Activated naive CD8-positive, alpha-beta T cell treated with anti-CD3 and anti-CD28 coated beads, Interleukin-2, amount 10 ng/mL, durations not matched to agents 7 days and 5 days (primary cell): ENCODE results near the gene ANO9. TPM values are rescaled to one million over a fixed set of nuclear protein-coding genes. Genes with fewer than 3 reads are reported as not detected.
"Not testable (repeated sequence)": the region's sequence is repeated elsewhere in the genome, so short reads cannot be mapped to it uniquely, and the experiment has no call there.

Source experiments
- ATAC-seq: fragments of 150-1000 bp; cut with Tn5 transposase; one replicate; pipeline ENCODE4 v1.10.0; 2021; ENCODE audit warnings: low read depth, moderate library complexity
- POLR2A ChIA-PET: fragments of 350-600 bp; sonication (Branson Sonifier 250); formaldehyde crosslinking; loops from one replicate; lab custom pipeline; 2021; ENCODE audit warnings: antibody characterized with exemption; lab: Charles Lee
- DNase-seq: peaks from one replicate; pipeline ENCODE4 v3.0.0; 2021
- H3K27ac Mint-ChIP-seq: one replicate; pipeline ENCODE4 v1.8.0; 2022; ENCODE audit warnings: mild to moderate bottlenecking, mixed read lengths
- H3K27me3 Mint-ChIP-seq: one replicate; pipeline ENCODE4 v1.8.0; 2022; ENCODE audit warnings: mild to moderate bottlenecking, moderate library complexity, mixed read lengths
- H3K36me3 Mint-ChIP-seq: one replicate; pipeline ENCODE4 v1.8.0; 2021; ENCODE audit warnings: mild to moderate bottlenecking, mixed read lengths
- H3K4me1 Mint-ChIP-seq: one replicate; pipeline ENCODE4 v1.8.0; 2021; ENCODE audit warnings: mixed read lengths
- H3K4me3 Mint-ChIP-seq: one replicate; pipeline ENCODE4 v1.8.0; 2022; ENCODE audit warnings: mild to moderate bottlenecking, moderate library complexity, mixed read lengths
- H3K9me3 Mint-ChIP-seq: one replicate; pipeline ENCODE4 v1.8.0; 2021; ENCODE audit warnings: mixed read lengths
- total RNA-seq, 2 experiments: library from RNA; stranded (reverse); gene quantifications; one replicate each; pipeline ENCODE4 v1.2.3, GENCODE V29; 2021

ANO9 gene
- total RNA-seq, 2 experiments from 2014 or later, result 115 to 122 TPM

- no peak for DNase-seq
- H3K9me3 Mint-ChIP-seq, result no peaks in the 10 kb centered on the region
- no peak overlapping the region for H3K4me3 Mint-ChIP-seq
- ATAC-seq, result no peak
- H3K27me3 Mint-ChIP-seq, result no peaks in the 10 kb centered on the region
- POLR2A ChIA-PET, result no interaction called here
- H3K27ac Mint-ChIP-seq, result no peak overlapping the region
- no peaks in the 10 kb centered on the region for H3K36me3 Mint-ChIP-seq
- no peaks in the 10 kb centered on the region for H3K4me1 Mint-ChIP-seq
Observed at GRCh38 chr11:476416-476815, 34.6 kb upstream of the ANO9 start.

- H3K4me3 Mint-ChIP-seq, result no peak overlapping the region
- H3K4me1 Mint-ChIP-seq, result no peaks in the 10 kb centered on the region
- H3K36me3 Mint-ChIP-seq, result no peaks in the 10 kb centered on the region
- POLR2A ChIA-PET, result no interaction called here
- DNase-seq (no peak), ATAC-seq (no peak)
- no peaks in the 10 kb centered on the region for H3K27me3 Mint-ChIP-seq
- H3K27ac Mint-ChIP-seq, result no peak overlapping the region
- no peaks in the 10 kb centered on the region for H3K9me3 Mint-ChIP-seq
Observed at GRCh38 chr11:475941-476340, 34.1 kb upstream of the ANO9 start.

GRCh38 chr11:474914-475506 is 33.2 kb upstream of the ANO9 start:
- Mint-ChIP-seq H3K27ac (no peak overlapping the region), H3K9me3 (no peaks in the 10 kb centered on the region), H3K4me1 (peaks cover 1% of the 10 kb centered on the region), H3K36me3 (no peaks in the 10 kb centered on the region), H3K27me3 (no peaks in the 10 kb centered on the region), H3K4me3 (no peak overlapping the region)
- POLR2A ChIA-PET, result no interaction called here
- ATAC-seq (no peak), DNase-seq (no peak)

- Mint-ChIP-seq H3K27ac (no peak overlapping the region), H3K9me3 (no peaks in the 10 kb centered on the region), H3K4me3 (no peak overlapping the region), H3K4me1 (peaks cover 1% of the 10 kb centered on the region), H3K27me3 (no peaks in the 10 kb centered on the region), H3K36me3 (no peaks in the 10 kb centered on the region)
- no peak for ATAC-seq
- POLR2A ChIA-PET, result no interaction called here
- no peak for DNase-seq
Observed at GRCh38 chr11:473962-474785, 32.4 kb upstream of the ANO9 start.

GRCh38 chr11:473415-473814 is 31.6 kb upstream of the ANO9 start:
- DNase-seq (no peak), ATAC-seq (no peak)
- Mint-ChIP-seq H3K27ac (no peak overlapping the region), H3K4me3 (no peak overlapping the region), H3K27me3 (no peaks in the 10 kb centered on the region), H3K36me3 (no peaks in the 10 kb centered on the region), H3K4me1 (peaks cover 1% of the 10 kb centered on the region), H3K9me3 (no peaks in the 10 kb centered on the region)
- POLR2A ChIA-PET, result no interaction called here

GRCh38 chr11:472816-473215 is 31.0 kb upstream of the ANO9 start:
- H3K9me3 Mint-ChIP-seq, result no peaks in the 10 kb centered on the region
- DNase-seq, result no peak
- no peaks in the 10 kb centered on the region for H3K36me3 Mint-ChIP-seq
- no peak overlapping the region for H3K27ac Mint-ChIP-seq
- H3K4me1 Mint-ChIP-seq, result peaks cover 1% of the 10 kb centered on the region
- H3K4me3 Mint-ChIP-seq, result no peak overlapping the region
- no peaks in the 10 kb centered on the region for H3K27me3 Mint-ChIP-seq
- POLR2A ChIA-PET, result no interaction called here
- no peak for ATAC-seq

- Mint-ChIP-seq H3K27me3 (no peaks in the 10 kb centered on the region), H3K4me1 (peaks cover 1% of the 10 kb centered on the region)
Observed at GRCh38 chr11:472272-472671, 30.5 kb upstream of the ANO9 start.

GRCh38 chr11:471468-472145 is 29.8 kb upstream of the ANO9 start:
- Mint-ChIP-seq H3K27me3 (no peaks in the 10 kb centered on the region), H3K27ac (no peak overlapping the region), H3K9me3 (no peaks in the 10 kb centered on the region), H3K4me1 (peaks cover 1% of the 10 kb centered on the region), H3K4me3 (no peak overlapping the region), H3K36me3 (no peaks in the 10 kb centered on the region)
- no peak for DNase-seq
- no peak for ATAC-seq
- POLR2A ChIA-PET, result interaction anchor here (0.7 kb wide), 1 partner anchor 9 kb away, joined by 6 read pairs; no protein-coding TSS in a partner anchor

More at GRCh38 chr11:472272-472671, 30.5 kb upstream of the ANO9 start:
- ATAC-seq (no peak), DNase-seq (no peak)
- Mint-ChIP-seq H3K36me3 (no peaks in the 10 kb centered on the region), H3K4me3 (no peak overlapping the region), H3K9me3 (no peaks in the 10 kb centered on the region), H3K27ac (no peak overlapping the region)
- POLR2A ChIA-PET, result no interaction called here

- Mint-ChIP-seq H3K9me3 (no peaks in the 10 kb centered on the region), H3K4me1 (peaks cover 1% of the 10 kb centered on the region), H3K36me3 (peaks cover 1% of the 10 kb centered on the region), H3K4me3 (no peak overlapping the region), H3K27me3 (no peaks in the 10 kb centered on the region), H3K27ac (no peak overlapping the region)
- DNase-seq (no peak), ATAC-seq (no peak)
- POLR2A ChIA-PET, result no interaction called here
Observed at GRCh38 chr11:469684-470560, 28.1 kb upstream of the ANO9 start.

GRCh38 chr11:469026-469683 is 27.3 kb upstream of the ANO9 start:
- H3K27me3 Mint-ChIP-seq, H3K27ac Mint-ChIP-seq, DNase-seq, H3K4me3 Mint-ChIP-seq, H3K36me3 Mint-ChIP-seq, H3K9me3 Mint-ChIP-seq, ATAC-seq, POLR2A ChIA-PET, H3K4me1 Mint-ChIP-seq: not testable (repeated sequence)

- peaks cover 1% of the 10 kb centered on the region for H3K4me1 Mint-ChIP-seq
- H3K4me3 Mint-ChIP-seq, result no peak overlapping the region
- DNase-seq (no peak), ATAC-seq (no peak)
- H3K36me3 Mint-ChIP-seq, result peaks cover 1% of the 10 kb centered on the region
- no peak overlapping the region for H3K27ac Mint-ChIP-seq
- no peaks in the 10 kb centered on the region for H3K27me3 Mint-ChIP-seq
- POLR2A ChIA-PET, result no interaction called here
- no peaks in the 10 kb centered on the region for H3K9me3 Mint-ChIP-seq
Observed at GRCh38 chr11:468493-468892, 26.7 kb upstream of the ANO9 start.

- no peaks in the 10 kb centered on the region for H3K27me3 Mint-ChIP-seq
- peaks cover 1% of the 10 kb centered on the region for H3K36me3 Mint-ChIP-seq
- POLR2A ChIA-PET, result no interaction called here
- no peaks in the 10 kb centered on the region for H3K9me3 Mint-ChIP-seq
- no peak for ATAC-seq
- DNase-seq, result no peak
- no peak overlapping the region for H3K27ac Mint-ChIP-seq
- H3K4me3 Mint-ChIP-seq, result no peak overlapping the region
- H3K4me1 Mint-ChIP-seq, result peaks cover 1% of the 10 kb centered on the region
Observed at GRCh38 chr11:468036-468435, 26.2 kb upstream of the ANO9 start.
